Measurements from ENCODE around the gene POU2AF1. TPM values are rescaled to one million over a fixed set of nuclear protein-coding genes. Genes with fewer than 3 reads are reported as not detected.

Gene POU2AF1
- polyA plus RNA-seq, 1 donor from 2014 or later, result not detected

DNA sequence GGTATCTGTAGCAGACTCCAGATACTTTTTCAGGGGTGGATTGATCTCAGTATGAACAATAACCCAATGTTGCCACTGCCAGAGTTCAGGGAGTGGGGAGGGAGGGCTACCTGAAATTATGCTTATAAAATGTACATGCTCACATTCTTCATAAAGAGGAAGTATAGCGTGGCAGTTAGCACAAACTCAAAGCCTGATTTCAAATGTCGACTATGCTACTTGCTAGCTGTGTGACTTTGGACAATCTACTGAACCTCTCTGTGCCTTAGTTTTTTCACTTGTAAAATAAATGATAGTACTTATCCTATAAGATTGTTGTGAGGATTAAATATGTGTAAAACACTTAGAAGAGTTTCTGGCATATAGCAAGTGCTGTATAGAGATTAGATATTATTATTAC, 26.5 kb upstream of the POU2AF1 start:
- TF ChIP-seq POLR2AphosphoS5 (IDR thresholded peaks at IDR 0.05), result no peak
- TF ChIP-seq, protein P1, sequence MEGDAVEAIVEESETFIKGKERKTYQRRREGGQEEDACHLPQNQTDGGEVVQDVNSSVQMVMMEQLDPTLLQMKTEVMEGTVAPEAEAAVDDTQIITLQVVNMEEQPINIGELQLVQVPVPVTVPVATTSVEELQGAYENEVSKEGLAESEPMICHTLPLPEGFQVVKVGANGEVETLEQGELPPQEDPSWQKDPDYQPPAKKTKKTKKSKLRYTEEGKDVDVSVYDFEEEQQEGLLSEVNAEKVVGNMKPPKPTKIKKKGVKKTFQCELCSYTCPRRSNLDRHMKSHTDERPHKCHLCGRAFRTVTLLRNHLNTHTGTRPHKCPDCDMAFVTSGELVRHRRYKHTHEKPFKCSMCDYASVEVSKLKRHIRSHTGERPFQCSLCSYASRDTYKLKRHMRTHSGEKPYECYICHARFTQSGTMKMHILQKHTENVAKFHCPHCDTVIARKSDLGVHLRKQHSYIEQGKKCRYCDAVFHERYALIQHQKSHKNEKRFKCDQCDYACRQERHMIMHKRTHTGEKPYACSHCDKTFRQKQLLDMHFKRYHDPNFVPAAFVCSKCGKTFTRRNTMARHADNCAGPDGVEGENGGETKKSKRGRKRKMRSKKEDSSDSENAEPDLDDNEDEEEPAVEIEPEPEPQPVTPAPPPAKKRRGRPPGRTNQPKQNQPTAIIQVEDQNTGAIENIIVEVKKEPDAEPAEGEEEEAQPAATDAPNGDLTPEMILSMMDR (IDR thresholded peaks at IDR 0.05; ENCODE audit: poor library complexity, severe bottlenecking), result no peak
- TF ChIP-seq, protein P2, sequence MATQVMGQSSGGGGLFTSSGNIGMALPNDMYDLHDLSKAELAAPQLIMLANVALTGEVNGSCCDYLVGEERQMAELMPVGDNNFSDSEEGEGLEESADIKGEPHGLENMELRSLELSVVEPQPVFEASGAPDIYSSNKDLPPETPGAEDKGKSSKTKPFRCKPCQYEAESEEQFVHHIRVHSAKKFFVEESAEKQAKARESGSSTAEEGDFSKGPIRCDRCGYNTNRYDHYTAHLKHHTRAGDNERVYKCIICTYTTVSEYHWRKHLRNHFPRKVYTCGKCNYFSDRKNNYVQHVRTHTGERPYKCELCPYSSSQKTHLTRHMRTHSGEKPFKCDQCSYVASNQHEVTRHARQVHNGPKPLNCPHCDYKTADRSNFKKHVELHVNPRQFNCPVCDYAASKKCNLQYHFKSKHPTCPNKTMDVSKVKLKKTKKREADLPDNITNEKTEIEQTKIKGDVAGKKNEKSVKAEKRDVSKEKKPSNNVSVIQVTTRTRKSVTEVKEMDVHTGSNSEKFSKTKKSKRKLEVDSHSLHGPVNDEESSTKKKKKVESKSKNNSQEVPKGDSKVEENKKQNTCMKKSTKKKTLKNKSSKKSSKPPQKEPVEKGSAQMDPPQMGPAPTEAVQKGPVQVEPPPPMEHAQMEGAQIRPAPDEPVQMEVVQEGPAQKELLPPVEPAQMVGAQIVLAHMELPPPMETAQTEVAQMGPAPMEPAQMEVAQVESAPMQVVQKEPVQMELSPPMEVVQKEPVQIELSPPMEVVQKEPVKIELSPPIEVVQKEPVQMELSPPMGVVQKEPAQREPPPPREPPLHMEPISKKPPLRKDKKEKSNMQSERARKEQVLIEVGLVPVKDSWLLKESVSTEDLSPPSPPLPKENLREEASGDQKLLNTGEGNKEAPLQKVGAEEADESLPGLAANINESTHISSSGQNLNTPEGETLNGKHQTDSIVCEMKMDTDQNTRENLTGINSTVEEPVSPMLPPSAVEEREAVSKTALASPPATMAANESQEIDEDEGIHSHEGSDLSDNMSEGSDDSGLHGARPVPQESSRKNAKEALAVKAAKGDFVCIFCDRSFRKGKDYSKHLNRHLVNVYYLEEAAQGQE (IDR thresholded peaks at IDR 0.05; ENCODE audit: borderline replicate concordance), result no peak
- no peak for TF ChIP-seq TAF1 (IDR thresholded peaks at IDR 0.05; ENCODE audit: low read depth)
- TF ChIP-seq RAD21 (conservative IDR thresholded peaks at IDR 0.05), result no peak
- no peak for TF ChIP-seq EZH2 (IDR thresholded peaks at IDR 0.05; ENCODE audit: borderline replicate concordance, insufficient read depth, low read length, poor library complexity, severe bottlenecking)
- TF ChIP-seq EP300 (conservative IDR thresholded peaks at IDR 0.05; ENCODE audit: poor library complexity, severe bottlenecking), result no peak
- no peak for TF ChIP-seq SMC3 (conservative IDR thresholded peaks at IDR 0.05; ENCODE audit: poor library complexity)
- no peak for TF ChIP-seq MXI1 (conservative IDR thresholded peaks at IDR 0.05; ENCODE audit: poor library complexity, severe bottlenecking)
- no peaks in the 10 kb centered on the region for H3K36me3 ChIP-seq (ENCODE audit: insufficient read depth, low read length)
- H3K4me2 ChIP-seq (ENCODE audit: low read length), result no peak overlapping the region
- H2AFZ ChIP-seq (ENCODE audit: low read depth, low read length), result no peak overlapping the region
- H3F3A ChIP-seq (ENCODE audit: insufficient read depth, low read length, poor library complexity, severe bottlenecking), result no peaks in the 10 kb centered on the region
- no peaks in the 10 kb centered on the region for H3K9me3 ChIP-seq (ENCODE audit: low read length)
- no peaks in the 10 kb centered on the region for H3K9me2 ChIP-seq (ENCODE audit: insufficient read depth, low read length)
- H4K20me1 ChIP-seq (ENCODE audit: insufficient read depth), result no peaks in the 10 kb centered on the region
- no peak overlapping the region for H3K27ac ChIP-seq (ENCODE audit: low read length)
- no peaks in the 10 kb centered on the region for H3K27me3 ChIP-seq (ENCODE audit: insufficient read depth, low read depth, low read length)
- no peaks in the 10 kb centered on the region for H3K79me2 ChIP-seq (replicated peaks; ENCODE audit: insufficient read depth, low read length)
- H3K9ac ChIP-seq (ENCODE audit: low read length), result no peak overlapping the region
- no peak overlapping the region for H3K4me3 ChIP-seq (ENCODE audit: low read length)

DNA sequence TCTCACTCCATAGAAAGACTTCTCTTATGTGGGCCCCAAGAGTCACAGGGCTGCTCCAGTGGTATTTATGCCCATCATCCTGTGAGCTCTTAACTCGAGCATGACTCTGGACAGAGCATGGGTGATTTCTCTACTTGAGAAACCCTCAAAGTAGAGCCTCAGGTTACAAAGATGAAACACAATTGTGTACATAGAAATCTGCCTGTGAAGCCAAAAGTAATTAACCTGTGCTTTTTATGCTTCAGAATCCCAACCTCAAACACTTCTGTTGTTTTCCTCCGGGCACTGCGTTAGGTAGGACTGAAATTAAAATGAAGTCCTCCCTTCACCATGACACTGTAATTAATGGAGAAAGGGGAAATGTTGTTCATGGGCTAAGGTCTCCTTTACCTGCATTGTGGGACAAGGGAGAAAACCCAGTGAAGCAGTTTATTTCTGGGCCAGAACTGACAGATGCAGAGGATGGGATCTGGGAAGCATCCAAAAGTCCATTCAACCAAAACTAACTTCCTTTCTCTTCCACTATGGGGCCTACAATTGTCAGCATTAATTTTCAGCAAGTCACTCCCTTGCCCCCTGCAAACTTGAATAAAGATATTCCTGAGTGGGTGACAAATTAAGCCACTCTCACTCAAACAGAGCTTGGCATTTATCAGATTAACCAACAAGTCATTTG, 24.1 kb upstream of the POU2AF1 start:
- no peak overlapping the region for H2AFZ ChIP-seq (ENCODE audit: low read depth, low read length)
- H3K9me2 ChIP-seq (ENCODE audit: insufficient read depth, low read length), result no peaks in the 10 kb centered on the region
- H3K9ac ChIP-seq (ENCODE audit: low read length), result no peak overlapping the region
- TF ChIP-seq, protein P2 (IDR thresholded peaks at IDR 0.05; ENCODE audit: borderline replicate concordance), result no peak
- TF ChIP-seq, protein P1 (IDR thresholded peaks at IDR 0.05; ENCODE audit: poor library complexity, severe bottlenecking), result no peak
- TF ChIP-seq MXI1 (conservative IDR thresholded peaks at IDR 0.05; ENCODE audit: poor library complexity, severe bottlenecking) (no peak), EP300 (conservative IDR thresholded peaks at IDR 0.05; ENCODE audit: poor library complexity, severe bottlenecking) (no peak), SMC3 (conservative IDR thresholded peaks at IDR 0.05; ENCODE audit: poor library complexity) (no peak), RAD21 (conservative IDR thresholded peaks at IDR 0.05) (no peak), EZH2 (IDR thresholded peaks at IDR 0.05; ENCODE audit: borderline replicate concordance, insufficient read depth, low read length, poor library complexity, severe bottlenecking) (no peak), TAF1 (IDR thresholded peaks at IDR 0.05; ENCODE audit: low read depth) (no peak), POLR2AphosphoS5 (IDR thresholded peaks at IDR 0.05) (no peak)
- H3K9me3 ChIP-seq (ENCODE audit: low read length), result no peaks in the 10 kb centered on the region
- no peaks in the 10 kb centered on the region for H3K79me2 ChIP-seq (replicated peaks; ENCODE audit: insufficient read depth, low read length)
- H3K4me3 ChIP-seq (ENCODE audit: low read length), result no peak overlapping the region
- H3K4me2 ChIP-seq (ENCODE audit: low read length), result no peak overlapping the region
- H3F3A ChIP-seq (ENCODE audit: insufficient read depth, low read length, poor library complexity, severe bottlenecking), result no peaks in the 10 kb centered on the region
- H4K20me1 ChIP-seq (ENCODE audit: insufficient read depth), result no peaks in the 10 kb centered on the region
- H3K27me3 ChIP-seq (ENCODE audit: insufficient read depth, low read depth, low read length), result no peaks in the 10 kb centered on the region
- no peaks in the 10 kb centered on the region for H3K36me3 ChIP-seq (ENCODE audit: insufficient read depth, low read length)
- no peak overlapping the region for H3K27ac ChIP-seq (ENCODE audit: low read length)
